ENCODE measurements around the gene NTRK3.

The NTRK3 gene

GRCh38 chr15:88177451-88177850 lies 79.1 kb downstream of the NTRK3 start:
- DNase-seq, result no peak

- DNase-seq, result no peak
Observed at GRCh38 chr15:88174571-88174970, 82.0 kb downstream of the NTRK3 start.

DNA sequence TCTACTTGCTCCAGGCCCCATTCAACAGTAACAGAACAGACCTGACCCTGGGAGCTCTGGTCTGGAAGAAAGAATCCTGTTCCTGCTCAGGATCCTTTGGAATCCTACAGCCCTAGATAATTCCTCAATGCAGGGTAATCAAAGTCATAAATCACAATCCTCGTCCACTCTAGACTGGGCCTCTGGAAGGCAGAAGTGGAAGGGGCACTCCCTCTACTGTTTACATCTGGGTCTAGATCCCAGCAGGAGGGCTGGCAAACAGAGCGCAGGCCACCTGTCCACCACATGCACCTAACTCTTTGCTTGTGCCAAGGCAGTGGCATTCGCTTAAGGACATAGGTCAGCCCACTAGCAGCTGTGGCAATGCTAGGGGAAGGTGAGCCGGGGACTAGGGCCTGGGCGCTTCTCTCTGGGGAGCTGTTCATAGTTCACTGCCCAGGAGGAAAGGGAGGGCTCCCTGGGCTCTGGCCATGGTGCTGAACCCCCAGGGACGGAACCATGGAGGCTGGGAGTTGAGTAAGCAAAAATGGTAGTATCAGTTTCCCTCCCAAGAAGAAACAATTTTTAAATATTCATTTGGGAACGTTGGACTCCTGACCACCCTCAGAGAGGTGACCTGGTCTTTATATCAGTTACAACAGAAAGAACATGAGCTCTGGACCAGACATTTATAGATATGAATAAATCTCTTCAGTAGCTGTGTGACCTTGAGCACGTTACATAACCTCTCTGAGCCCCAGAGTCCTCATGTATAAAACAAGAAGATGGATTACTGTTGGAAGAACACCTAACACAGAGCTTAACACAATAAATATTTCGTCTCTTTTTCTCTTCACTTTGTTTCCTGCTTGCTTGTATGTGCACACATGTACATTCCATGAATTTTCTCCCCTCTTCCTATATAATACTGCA lies 90.2 kb downstream of the NTRK3 start:
- DNase-seq, result no peak

GRCh38 chr15:88161636-88162035 lies 94.9 kb downstream of the NTRK3 start:
- no peak for DNase-seq

- no peak for DNase-seq
Observed at GRCh38 chr15:88155310-88155709, 101.2 kb downstream of the NTRK3 start.

- DNase-seq, result no peak
Observed at GRCh38 chr15:88152672-88153071, 103.9 kb downstream of the NTRK3 start.

GRCh38 chr15:88147760-88148159 lies 108.8 kb downstream of the NTRK3 start:
- DNase-seq, result no peak

DNA sequence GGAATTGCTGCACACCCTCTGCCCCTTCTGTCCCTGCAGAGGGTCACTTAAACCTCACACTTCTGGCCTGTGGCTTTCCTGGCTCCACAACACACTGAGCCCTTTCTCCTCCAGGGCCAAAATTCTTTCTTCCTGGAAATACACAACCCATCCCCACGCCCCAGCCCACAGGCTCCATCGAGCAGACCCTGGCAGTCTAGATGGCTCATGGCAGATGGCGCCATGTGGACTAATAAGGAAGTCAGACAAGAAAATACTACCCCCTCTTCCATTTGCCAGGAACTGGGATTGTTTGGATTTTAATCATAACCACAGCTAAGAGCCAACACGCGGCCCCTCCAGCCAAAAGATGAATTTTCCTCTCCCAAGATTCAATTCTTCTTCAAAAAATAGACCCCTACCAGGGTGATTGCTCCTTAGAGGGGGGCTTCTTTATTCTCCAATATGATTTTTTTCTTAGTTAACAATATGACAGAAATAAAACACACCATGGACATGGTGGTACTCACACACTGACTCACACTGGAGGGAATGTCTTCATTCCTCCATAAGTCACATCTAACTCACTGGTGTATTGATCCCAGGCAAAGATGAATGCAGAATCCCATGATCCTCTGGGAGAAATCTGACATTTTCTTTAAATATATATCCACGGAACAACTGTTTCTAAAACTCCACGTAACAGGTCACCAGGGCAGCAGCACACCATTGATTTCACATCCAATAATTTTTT lies 111.5 kb downstream of the NTRK3 start:
- no peak for DNase-seq

DNA sequence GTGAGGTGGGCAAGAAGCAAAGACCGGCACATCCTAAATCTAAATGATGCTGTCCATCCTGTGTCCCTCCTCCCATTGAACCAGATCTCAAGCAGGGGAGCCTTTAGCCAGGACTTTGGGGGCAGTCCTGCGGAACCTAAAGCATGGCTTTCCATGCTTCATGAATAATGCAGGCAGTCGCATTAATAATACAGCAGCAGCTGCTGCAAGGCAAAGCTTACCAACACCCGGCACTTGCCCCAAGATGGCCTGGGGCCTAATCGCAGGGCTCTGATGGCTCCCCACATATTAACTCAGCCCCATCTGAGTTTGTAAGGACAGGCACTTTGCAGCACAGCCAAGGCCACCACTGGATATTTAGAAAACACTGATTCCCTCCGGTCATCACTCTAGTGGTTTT lies 114.4 kb downstream of the NTRK3 start:
- no peak for DNase-seq

- no peak for DNase-seq
Observed at GRCh38 chr15:88141269-88141889, 115.2 kb downstream of the NTRK3 start.

- no peak for DNase-seq
Observed at GRCh38 chr15:88140398-88140797, 116.1 kb downstream of the NTRK3 start.

GRCh38 chr15:88139936-88140335 lies 116.6 kb downstream of the NTRK3 start:
- DNase-seq, result no peak

DNA sequence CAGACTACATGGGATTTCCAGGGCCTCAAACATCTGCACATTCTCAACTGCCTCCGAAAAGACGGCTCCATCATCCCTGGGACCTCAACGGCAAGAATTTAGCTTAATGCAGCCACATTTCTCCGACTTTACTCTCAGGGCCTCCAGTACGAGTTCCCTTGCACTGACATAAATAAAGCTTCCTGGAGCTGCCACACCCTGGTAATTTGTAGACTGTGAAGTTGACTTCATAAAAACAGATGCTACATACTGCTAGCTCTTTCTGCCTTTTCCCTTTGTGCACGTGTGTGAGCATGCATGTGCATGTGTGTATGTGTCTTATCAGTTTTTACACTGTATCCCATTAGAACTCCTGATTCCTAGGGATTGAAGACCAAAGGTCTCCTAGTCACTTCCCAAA lies 122.7 kb downstream of the NTRK3 start:
- no peak for DNase-seq

GRCh38 chr15:88132499-88132898 lies 124.0 kb downstream of the NTRK3 start:
- DNase-seq, result no peak

DNA sequence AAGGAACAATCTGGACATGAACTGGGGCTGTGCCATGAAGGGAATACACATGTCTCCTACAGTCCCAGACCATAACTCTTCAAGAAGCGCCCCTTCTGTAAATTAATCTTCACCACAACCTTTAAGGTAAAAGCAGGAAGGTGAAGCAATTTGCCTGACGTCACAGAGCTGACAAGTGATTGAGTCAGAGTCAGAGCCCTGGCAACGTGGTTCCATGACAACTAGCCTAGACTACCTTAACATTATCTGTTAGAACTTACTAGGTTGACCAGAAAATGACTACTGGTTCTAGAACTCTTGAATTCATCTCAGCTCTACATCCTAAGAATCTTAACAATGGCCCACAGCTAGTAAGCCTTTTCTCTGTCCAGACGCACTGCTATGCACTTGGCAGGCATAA lies 124.6 kb downstream of the NTRK3 start:
- DNase-seq, result no peak

DNA sequence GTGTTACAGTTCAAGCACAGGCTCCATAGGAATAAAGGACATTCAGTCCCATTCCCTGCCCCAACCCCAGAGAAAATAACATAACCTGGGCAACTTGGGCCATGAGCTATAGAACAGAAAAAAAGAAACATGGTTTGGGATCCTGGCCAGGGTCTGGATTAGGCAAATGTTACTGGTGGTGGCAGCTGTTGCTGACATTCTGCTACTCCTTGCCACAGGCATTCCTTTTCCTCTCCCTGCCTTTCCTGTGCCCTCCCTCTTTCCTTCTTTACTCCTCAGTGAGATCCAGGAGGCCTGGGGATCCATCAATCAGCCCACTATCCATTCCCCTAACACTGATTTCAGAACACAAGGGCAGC lies 129.1 kb downstream of the NTRK3 start:
- DNase-seq, result no peak

DNA sequence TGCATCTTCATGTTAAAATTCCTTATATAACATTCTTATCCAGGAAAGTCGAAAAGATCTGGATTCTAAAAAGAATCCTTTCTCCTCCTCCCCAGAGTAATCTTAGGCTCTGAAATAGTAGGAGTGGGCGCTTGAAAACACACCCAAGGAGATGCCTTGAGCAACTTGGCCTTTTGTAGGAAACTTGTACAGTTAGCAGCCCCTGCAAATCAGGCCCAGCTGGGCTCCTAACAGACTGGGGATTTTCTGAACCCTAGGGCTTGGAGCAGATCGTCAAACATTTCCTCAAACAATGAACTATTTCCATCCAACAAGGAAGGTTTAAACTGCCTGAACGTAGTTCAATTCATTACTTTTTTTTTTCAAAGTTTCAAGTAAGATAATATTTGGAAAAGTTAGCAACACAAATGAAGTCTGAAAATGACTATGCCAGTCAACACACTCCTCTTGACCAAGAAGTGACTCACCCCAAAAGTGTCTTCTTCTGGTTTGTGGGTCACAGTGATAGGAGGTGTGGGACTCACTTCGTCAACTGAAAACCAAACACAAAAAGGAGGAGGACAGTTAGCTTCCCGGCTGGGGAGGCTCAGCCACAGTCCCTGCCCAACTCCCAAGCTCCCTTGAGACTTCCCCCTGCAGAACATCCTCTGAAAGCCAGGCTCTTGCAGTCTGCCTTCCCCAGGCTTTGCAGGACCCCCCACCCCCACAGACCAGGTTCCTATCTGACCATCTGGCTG lies 129.7 kb downstream of the NTRK3 start:
- DNase-seq, result no peak

GRCh38 chr15:88125576-88125975 lies 131.0 kb downstream of the NTRK3 start:
- no peak for DNase-seq

DNA sequence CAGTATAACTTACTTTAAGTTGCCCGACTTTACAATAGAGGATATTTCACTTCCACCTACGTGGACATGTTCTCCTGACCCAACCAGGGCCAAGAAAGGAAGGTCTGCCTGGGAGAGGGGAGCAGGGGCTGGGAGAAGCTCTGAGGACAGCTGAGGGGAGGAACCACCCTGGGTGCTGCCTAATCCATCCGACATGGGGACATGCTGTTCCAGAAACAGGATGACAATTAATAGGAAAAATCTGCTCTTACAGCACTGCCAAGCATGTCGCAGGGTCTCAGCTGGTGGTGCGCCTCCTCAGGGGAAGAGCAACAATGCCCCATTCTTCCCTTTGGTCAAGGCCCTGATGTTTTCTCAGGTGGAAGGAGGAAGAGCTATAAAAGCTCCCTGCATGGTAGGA lies 132.3 kb downstream of the NTRK3 start:
- no peak for DNase-seq

GRCh38 chr15:88121968-88122530 lies 134.5 kb downstream of the NTRK3 start:
- DNase-seq, result no peak

DNA sequence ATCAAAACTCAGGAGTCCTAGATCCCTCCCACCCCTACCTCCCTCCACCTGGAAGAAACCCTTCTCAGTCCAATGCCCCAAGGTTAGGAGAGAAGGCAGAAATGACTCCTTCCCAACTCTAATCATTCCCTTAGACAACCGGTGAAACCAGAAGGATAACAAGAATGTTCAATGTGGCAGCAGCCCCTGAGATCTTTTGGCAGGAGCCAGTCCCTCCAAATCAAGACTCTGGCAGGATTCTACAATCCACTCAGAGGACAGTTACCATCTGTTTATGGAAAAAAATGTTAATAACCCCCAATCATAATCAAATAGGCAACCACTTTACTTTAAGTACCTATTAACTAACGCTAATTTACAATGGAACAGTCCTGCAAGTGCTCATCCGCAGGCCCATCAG lies 136.5 kb downstream of the NTRK3 start:
- no peak for DNase-seq

DNA sequence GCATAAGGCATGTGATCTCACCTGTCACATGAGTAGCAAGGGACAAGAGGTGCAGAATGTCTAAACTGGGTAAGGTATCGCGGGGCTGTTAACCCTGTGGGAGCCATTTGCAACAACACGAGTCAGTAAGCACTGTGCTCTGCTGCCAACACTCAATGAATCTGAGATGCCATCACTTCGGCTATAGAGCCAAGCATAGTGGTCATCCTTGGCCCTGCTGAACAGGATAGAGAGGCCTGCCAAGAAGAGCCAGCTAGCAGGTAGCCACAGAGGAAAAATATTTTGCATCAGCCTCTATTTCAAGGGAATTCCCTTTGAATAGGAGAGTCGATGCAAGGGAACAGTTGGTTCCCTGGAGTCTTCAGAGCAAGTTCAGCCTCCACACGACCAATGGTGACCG lies 137.8 kb downstream of the NTRK3 start:
- DNase-seq, result no peak

- no peak for DNase-seq
Observed at GRCh38 chr15:88118035-88118434, 138.5 kb downstream of the NTRK3 start.

Data from inflammatory macrophage treated with lipopolysaccharide for 4 hours (primary cell).